Osteoblast (primary cell): Measurements from ENCODE around the gene CCDC80. TPM values are rescaled to one million over a fixed set of nuclear protein-coding genes. Genes with fewer than 3 reads are reported as not detected.

Source experiments
- DNase-seq: peaks from one replicate; pipeline ENCODE4 v3.0.0; 2011; ENCODE audit warnings: low spot score, mixed read lengths; ENCODE audit not compliant: insufficient read length; ENCODE audit errors: missing footprints
- H2AFZ ChIP-seq: 2 replicates; pipeline ENCODE4 v1.6.0; 2011; ENCODE audit warnings: mild to moderate bottlenecking, low read length
- H3K27ac ChIP-seq: 2 replicates; pipeline ENCODE4 v1.5.1; 2011; ENCODE audit warnings: mild to moderate bottlenecking, low read depth, low read length, moderate library complexity
- H3K27me3 ChIP-seq: 2 replicates; pipeline ENCODE4 v1.6.0; 2012; ENCODE audit warnings: mild to moderate bottlenecking, control low read depth, inconsistent platforms, low read length, moderate library complexity; ENCODE audit not compliant: insufficient read depth
- H3K36me3 ChIP-seq: 2 replicates; pipeline ENCODE4 v1.5.1; 2011; ENCODE audit warnings: mild to moderate bottlenecking, low read length, control low read depth, moderate library complexity; ENCODE audit not compliant: insufficient read depth
- H3K4me1 ChIP-seq: 2 replicates; pipeline ENCODE4 v1.5.1; 2011; ENCODE audit warnings: mild to moderate bottlenecking, low read length, control low read depth, moderate library complexity; ENCODE audit not compliant: insufficient read depth
- H3K4me2 ChIP-seq: 2 replicates; pipeline ENCODE4 v1.6.0; 2011; ENCODE audit warnings: mild to moderate bottlenecking, low read length; ENCODE audit not compliant: insufficient read depth
- H3K4me3 ChIP-seq: fragments of 200-600 bp; sonication (generic); 3 replicates; pipeline ENCODE4 v1.5.1; 2012; ENCODE audit warnings: mild to moderate bottlenecking, low read length, inconsistent platforms; ENCODE audit not compliant: insufficient read depth
- H3K79me2 ChIP-seq: 2 replicates; pipeline ENCODE4 v1.6.0; 2012; ENCODE audit warnings: mild to moderate bottlenecking, low read length, control low read depth, inconsistent platforms; ENCODE audit not compliant: insufficient read depth
- H3K9me3 ChIP-seq: 2 replicates; pipeline ENCODE4 v1.5.1; 2011; ENCODE audit warnings: low read depth, low read length, control low read depth
- H4K20me1 ChIP-seq: 2 replicates; pipeline ENCODE4 v1.6.0; 2012; ENCODE audit warnings: mild to moderate bottlenecking, low read length, control low read depth; ENCODE audit not compliant: insufficient read depth
- CTCF ChIP-seq: IDR thresholded peaks from 2 replicates; pipeline ENCODE4 v1.5.1; 2011; ENCODE audit warnings: mild to moderate bottlenecking, low read depth, low read length, moderate library complexity; ENCODE audit errors: extremely low read depth
- total RNA-seq: library from RNA; depleted of rRNA; stranded (reverse); fragments of >200 nt; gene quantifications from 2 replicates; pipeline ENCODE4 v1.2.3, GENCODE V29; 2012

CCDC80 gene
- total RNA-seq, 1 donor: 657 TPM

GRCh38 chr3:112639455-112640225 lies 1.3 kb downstream of the CCDC80 start:
- Histone ChIP-seq H3K4me3 (peak overlapping the region; percentile 80), H3K27ac (peak overlapping the region; percentile 98), H3K4me1 (peaks cover 56% of the 10 kb centered on the region), H4K20me1 (peaks cover 43% of the 10 kb centered on the region), H3K4me2 (peak overlapping the region; percentile 93), H3K36me3 (peaks cover 37% of the 10 kb centered on the region), H3K27me3 (no peaks in the 10 kb centered on the region), H3K79me2 (peaks cover 62% of the 10 kb centered on the region), H3K9me3 (no peaks in the 10 kb centered on the region), H2AFZ (no peak overlapping the region)
- no peak for TF ChIP-seq CTCF
- DNase-seq: peak; percentile 23

- no peaks in the 10 kb centered on the region for H3K9me3 ChIP-seq
- H4K20me1 ChIP-seq: peaks cover 54% of the 10 kb centered on the region
- TF ChIP-seq CTCF: no peak
- DNase-seq: peak; percentile 31
- H3K27ac ChIP-seq: peak overlapping the region; percentile 98
- peaks cover 74% of the 10 kb centered on the region for H3K79me2 ChIP-seq
- peak overlapping the region; percentile 93 for H3K4me2 ChIP-seq
- peaks cover 60% of the 10 kb centered on the region for H3K4me1 ChIP-seq
- H3K27me3 ChIP-seq: no peaks in the 10 kb centered on the region
- no peak overlapping the region for H2AFZ ChIP-seq
- peaks cover 44% of the 10 kb centered on the region for H3K36me3 ChIP-seq
- H3K4me3 ChIP-seq: peak overlapping the region; percentile 80
Observed at GRCh38 chr3:112638327-112639020, 2.5 kb downstream of the CCDC80 start.

GRCh38 chr3:112637700-112638099 lies 3.2 kb downstream of the CCDC80 start:
- H3K79me2 ChIP-seq: peaks cover 82% of the 10 kb centered on the region
- peaks cover 60% of the 10 kb centered on the region for H3K4me1 ChIP-seq
- peaks cover 50% of the 10 kb centered on the region for H3K36me3 ChIP-seq
- no peaks in the 10 kb centered on the region for H3K27me3 ChIP-seq
- TF ChIP-seq CTCF: no peak
- H2AFZ ChIP-seq: no peak overlapping the region
- no peak for DNase-seq
- H4K20me1 ChIP-seq: peaks cover 62% of the 10 kb centered on the region
- H3K27ac ChIP-seq: peak overlapping the region; percentile 98
- peak overlapping the region; percentile 80 for H3K4me3 ChIP-seq
- no peaks in the 10 kb centered on the region for H3K9me3 ChIP-seq
- peak overlapping the region; percentile 93 for H3K4me2 ChIP-seq

GRCh38 chr3:112635674-112636073 lies 5.3 kb downstream of the CCDC80 start:
- H3K27me3 ChIP-seq: no peaks in the 10 kb centered on the region
- peaks cover 63% of the 10 kb centered on the region for H3K4me1 ChIP-seq
- DNase-seq: peak; percentile 58

More at GRCh38 chr3:112635674-112636073, 5.3 kb downstream of the CCDC80 start:
- Histone ChIP-seq H3K27ac (peak overlapping the region; percentile 98), H3K4me2 (peak overlapping the region; percentile 93), H3K79me2 (peaks cover 100% of the 10 kb centered on the region), H3K4me3 (peak overlapping the region; percentile 80), H3K9me3 (no peaks in the 10 kb centered on the region), H2AFZ (no peak overlapping the region), H4K20me1 (peaks cover 67% of the 10 kb centered on the region), H3K36me3 (peaks cover 69% of the 10 kb centered on the region)
- TF ChIP-seq CTCF: peak; percentile 11
